Fibroblast of the aortic adventitia (primary cell): ENCODE data around the gene EED. TPM values are rescaled to one million over a fixed set of nuclear protein-coding genes. Genes with fewer than 3 reads are reported as not detected.
"Not testable (repeated sequence)": the region's sequence is repeated elsewhere in the genome, so short reads cannot be mapped to it uniquely, and the experiment has no call there.

ENCODE experiments used
- DNase-seq: peaks from one replicate; pipeline ENCODE4 v3.0.0-alpha.2; 2010; ENCODE audit warnings: low read depth
- H3K4me3 ChIP-seq: 2 replicates; pipeline ENCODE4 v1.5.1; 2011; ENCODE audit warnings: low read depth, mild to moderate bottlenecking, control low read depth, low read length, moderate library complexity
- CTCF ChIP-seq: IDR thresholded peaks from 2 replicates; pipeline ENCODE4 v1.5.1; 2011; ENCODE audit warnings: mild to moderate bottlenecking, low read length, control low read depth, inconsistent platforms; ENCODE audit not compliant: insufficient read depth
- small RNA-seq: library from RNA; depleted of rRNA; stranded (forward); fragments of <200 nt; gene quantifications from one replicate; pipeline ENCODE3, GENCODE V24; 2012
- total RNA-seq: library from RNA; depleted of rRNA; stranded (reverse); fragments of >200 nt; gene quantifications from 2 replicates; pipeline ENCODE4 v1.2.3, GENCODE V29; 2012; ENCODE audit warnings: low replicate concordance

Gene EED
- total RNA-seq, 1 donor, result 24.7 TPM

GRCh38 chr11:86302092-86302793 lies 57.7 kb downstream of the EED start, which contains the start of gene HIKESHI:
HIKESHI (plus strand) TSS chr11:86302240; CDS start chr11:86302449, 209 bp downstream.
- peak; percentile 97 for DNase-seq
- TF ChIP-seq CTCF, result no peak
- peak within 1 kb of the TSS; percentile 93 for H3K4me3 ChIP-seq

DNA sequence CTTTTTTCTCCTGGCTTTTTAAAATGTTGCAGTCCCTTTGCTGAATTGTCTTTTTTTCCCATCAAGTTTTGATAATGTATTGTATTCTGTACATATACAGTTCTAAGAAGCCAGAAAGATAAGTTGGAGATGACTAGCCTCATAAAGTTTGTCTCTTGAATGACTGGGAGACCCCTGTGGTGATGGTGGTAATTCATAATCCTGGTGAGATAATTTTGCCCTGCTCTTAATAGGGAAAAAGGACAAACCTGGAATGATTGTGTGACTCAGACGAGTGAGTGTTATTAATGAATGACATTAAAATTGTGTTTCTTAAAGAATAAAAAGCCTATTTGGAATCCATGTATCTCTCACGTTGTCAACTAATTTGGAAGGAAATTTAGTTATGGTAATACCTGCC lies 58.7 kb downstream of the EED start:
- peak overlapping the region; percentile 93 for H3K4me3 ChIP-seq
- no peak for TF ChIP-seq CTCF
- no peak for DNase-seq

- not testable (repeated sequence) for DNase-seq, H3K4me3 ChIP-seq
Observed at GRCh38 chr11:86308710-86309109, 64.2 kb downstream of the EED start.

DNA sequence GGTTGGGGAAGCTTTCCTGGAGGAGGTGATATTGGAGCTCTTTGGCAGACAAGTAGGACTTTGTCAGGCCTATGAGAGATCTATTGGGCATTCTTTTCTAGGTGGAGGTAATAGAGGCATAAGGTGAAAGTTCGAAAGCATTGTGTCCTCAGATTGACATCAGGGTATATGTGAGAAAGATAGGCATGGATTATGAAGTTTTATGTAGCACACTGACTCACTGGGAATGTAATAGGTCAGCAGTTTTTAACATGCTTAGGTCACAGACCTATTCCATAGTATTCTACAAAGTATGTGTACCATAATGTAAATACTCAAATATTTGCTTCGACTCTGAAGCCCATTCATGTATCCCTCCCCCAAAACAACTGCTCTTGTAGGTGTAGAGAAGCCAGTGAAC lies 69.2 kb downstream of the EED start:
- TF ChIP-seq CTCF, result no peak
- DNase-seq, result no peak
- H3K4me3 ChIP-seq, result no peak overlapping the region

- TF ChIP-seq CTCF, result no peak
- DNase-seq, result no peak
- no peak overlapping the region for H3K4me3 ChIP-seq
Observed at GRCh38 chr11:86314636-86315035, 70.1 kb downstream of the EED start.

Small RNA genes lying within 50 kb of the gene (small RNA-seq; reads per million reads assigned to genes)
- not detected for gene RF00017
- not detected for gene RN7SL225P

Other genes with a start within 250 kb of the EED start
- gene PICALM, start 175.7 kb upstream of the EED start, total RNA-seq, result 280 and 318 TPM in 2 replicates
- 16.8 and 92.2 TPM in 2 replicates for gene HIKESHI, start 57.5 kb downstream of the EED start, total RNA-seq
- gene CCDC81, start 130.1 kb downstream of the EED start, total RNA-seq, result 0.36 and 2.6 TPM in 2 replicates